Measurements from ENCODE around the gene OR2B3.
"Not testable (repeated sequence)": the region's sequence is repeated elsewhere in the genome, so short reads cannot be mapped to it uniquely, and the experiment has no call there.

OR2B3 gene

GRCh38 chr6:29087213-29087612 lies at the start of gene OR2B3:
Gene OR2B3 (minus strand): TSS chr6:29087313. CDS start chr6:29087248, 65 bp downstream.
- Histone ChIP-seq H3K4me3 (no peak within 1 kb of the TSS), H3K4me1 (no peaks in the 10 kb centered on the region), H3K27me3 (no peaks in the 10 kb centered on the region), H3K4me2 (no peak within 1 kb of the TSS), H3K9ac (no peak within 1 kb of the TSS), H3K9me3 (no peaks in the 10 kb centered on the region), H3K36me3 (no peaks in the 10 kb centered on the region), H3K27ac (no peak within 1 kb of the TSS), H4K20me1 (no peaks in the 10 kb centered on the region)
- TF ChIP-seq Cebpa-rat (IDR thresholded peaks at IDR 0.05): no peak

GRCh38 chr6:29131691-29132090 lies 44.6 kb upstream of the OR2B3 start:
- H3K4me3 ChIP-seq: no peak overlapping the region
- H3K27ac ChIP-seq: no peak overlapping the region
- no peak for TF ChIP-seq Cebpa-rat (IDR thresholded peaks at IDR 0.05)
- no peak overlapping the region for H3K4me2 ChIP-seq
- H3K4me1 ChIP-seq: no peaks in the 10 kb centered on the region
- no peaks in the 10 kb centered on the region for H4K20me1 ChIP-seq
- no peak overlapping the region for H3K9ac ChIP-seq
- H3K27me3 ChIP-seq: no peaks in the 10 kb centered on the region
- H3K36me3 ChIP-seq: no peaks in the 10 kb centered on the region
- H3K9me3 ChIP-seq: no peaks in the 10 kb centered on the region

GRCh38 chr6:29130644-29131043 lies 43.5 kb upstream of the OR2B3 start:
- Histone ChIP-seq H3K9me3 (no peaks in the 10 kb centered on the region), H3K4me1 (no peaks in the 10 kb centered on the region), H3K36me3 (no peaks in the 10 kb centered on the region), H3K27ac (no peak overlapping the region), H4K20me1 (no peaks in the 10 kb centered on the region), H3K9ac (no peak overlapping the region), H3K27me3 (no peaks in the 10 kb centered on the region), H3K4me2 (no peak overlapping the region), H3K4me3 (no peak overlapping the region)
- TF ChIP-seq Cebpa-rat (IDR thresholded peaks at IDR 0.05): no peak

GRCh38 chr6:29129326-29130012 lies 42.4 kb upstream of the OR2B3 start:
- H3K4me1 ChIP-seq: no peaks in the 10 kb centered on the region
- H4K20me1 ChIP-seq: no peaks in the 10 kb centered on the region
- H3K4me3 ChIP-seq: no peak overlapping the region
- H3K36me3 ChIP-seq: no peaks in the 10 kb centered on the region
- no peak overlapping the region for H3K27ac ChIP-seq
- no peak overlapping the region for H3K4me2 ChIP-seq
- H3K27me3 ChIP-seq: no peaks in the 10 kb centered on the region
- no peaks in the 10 kb centered on the region for H3K9me3 ChIP-seq
- no peak overlapping the region for H3K9ac ChIP-seq
- TF ChIP-seq Cebpa-rat (IDR thresholded peaks at IDR 0.05): no peak

- H3K4me1 ChIP-seq, H3K4me2 ChIP-seq, H4K20me1 ChIP-seq, H3K27me3 ChIP-seq, H3K36me3 ChIP-seq, H3K4me3 ChIP-seq, H3K9ac ChIP-seq, H3K27ac ChIP-seq, H3K9me3 ChIP-seq: not testable (repeated sequence)
Measured at GRCh38 chr6:29114964-29115363, 27.9 kb upstream of the OR2B3 start.

- no peaks in the 10 kb centered on the region for H3K27me3 ChIP-seq
Measured at GRCh38 chr6:29112135-29112534, 25.0 kb upstream of the OR2B3 start.

GRCh38 chr6:29107758-29108157 lies 20.6 kb upstream of the OR2B3 start, which contains the start of gene OR2J3:
Gene OR2J3 (plus strand): TSS chr6:29108058. CDS start chr6:29111891, 3,833 bp downstream.
- Histone ChIP-seq H3K4me2 (no peak within 1 kb of the TSS), H4K20me1 (no peaks in the 10 kb centered on the region), H3K27ac (no peak within 1 kb of the TSS), H3K27me3 (no peaks in the 10 kb centered on the region), H3K36me3 (no peaks in the 10 kb centered on the region), H3K9ac (no peak within 1 kb of the TSS), H3K9me3 (no peaks in the 10 kb centered on the region), H3K4me1 (no peaks in the 10 kb centered on the region), H3K4me3 (no peak within 1 kb of the TSS)
- TF ChIP-seq Cebpa-rat (IDR thresholded peaks at IDR 0.05): no peak

More at GRCh38 chr6:29112135-29112534, 25.0 kb upstream of the OR2B3 start:
- no peak overlapping the region for H3K4me3 ChIP-seq
- H3K36me3 ChIP-seq: no peaks in the 10 kb centered on the region
- no peak overlapping the region for H3K9ac ChIP-seq
- no peak overlapping the region for H3K4me2 ChIP-seq
- no peaks in the 10 kb centered on the region for H3K4me1 ChIP-seq
- no peak for TF ChIP-seq Cebpa-rat (IDR thresholded peaks at IDR 0.05)
- H4K20me1 ChIP-seq: no peaks in the 10 kb centered on the region
- no peak overlapping the region for H3K27ac ChIP-seq
- no peaks in the 10 kb centered on the region for H3K9me3 ChIP-seq

GRCh38 chr6:29099190-29099589 lies 12.1 kb upstream of the OR2B3 start, which contains the start of gene OR2J1:
Gene OR2J1 (plus strand): TSS chr6:29099490. CDS start chr6:29100943, 1,453 bp downstream.
- no peaks in the 10 kb centered on the region for H3K4me1 ChIP-seq
- no peaks in the 10 kb centered on the region for H3K27me3 ChIP-seq
- H3K4me2 ChIP-seq: no peak within 1 kb of the TSS
- H4K20me1 ChIP-seq: no peaks in the 10 kb centered on the region
- no peak within 1 kb of the TSS for H3K27ac ChIP-seq
- no peak for TF ChIP-seq Cebpa-rat (IDR thresholded peaks at IDR 0.05)
- H3K4me3 ChIP-seq: no peak within 1 kb of the TSS
- no peak within 1 kb of the TSS for H3K9ac ChIP-seq
- H3K9me3 ChIP-seq: no peaks in the 10 kb centered on the region
- no peaks in the 10 kb centered on the region for H3K36me3 ChIP-seq

- no peaks in the 10 kb centered on the region for H3K4me1 ChIP-seq
- H3K27me3 ChIP-seq: no peaks in the 10 kb centered on the region
- no peak overlapping the region for H3K4me2 ChIP-seq
- H4K20me1 ChIP-seq: no peaks in the 10 kb centered on the region
- H3K4me3 ChIP-seq: no peak overlapping the region
- TF ChIP-seq Cebpa-rat (IDR thresholded peaks at IDR 0.05): no peak
- H3K9ac ChIP-seq: no peak overlapping the region
- H3K27ac ChIP-seq: no peak overlapping the region
- no peaks in the 10 kb centered on the region for H3K36me3 ChIP-seq
- H3K9me3 ChIP-seq: no peaks in the 10 kb centered on the region
Measured at GRCh38 chr6:29097803-29098202, 10.7 kb upstream of the OR2B3 start.

- no peak for TF ChIP-seq Cebpa-rat (IDR thresholded peaks at IDR 0.05)
- H3K27ac ChIP-seq: no peak overlapping the region
- H3K27me3 ChIP-seq: no peaks in the 10 kb centered on the region
- H3K9ac ChIP-seq: no peak overlapping the region
- no peaks in the 10 kb centered on the region for H3K36me3 ChIP-seq
- H3K9me3 ChIP-seq: no peaks in the 10 kb centered on the region
- no peak overlapping the region for H3K4me2 ChIP-seq
- no peaks in the 10 kb centered on the region for H4K20me1 ChIP-seq
- no peak overlapping the region for H3K4me3 ChIP-seq
- H3K4me1 ChIP-seq: no peaks in the 10 kb centered on the region
Measured at GRCh38 chr6:29092957-29093356, 5.8 kb upstream of the OR2B3 start.

GRCh38 chr6:29082457-29082856 lies 4.7 kb downstream of the OR2B3 start:
- H3K36me3 ChIP-seq: no peaks in the 10 kb centered on the region
- H3K4me2 ChIP-seq: no peak overlapping the region
- H3K4me1 ChIP-seq: no peaks in the 10 kb centered on the region
- H3K4me3 ChIP-seq: no peak overlapping the region
- H3K27ac ChIP-seq: no peak overlapping the region
- H3K9ac ChIP-seq: no peak overlapping the region
- H3K27me3 ChIP-seq: no peaks in the 10 kb centered on the region
- H3K9me3 ChIP-seq: no peaks in the 10 kb centered on the region
- no peak for TF ChIP-seq Cebpa-rat (IDR thresholded peaks at IDR 0.05)
- no peaks in the 10 kb centered on the region for H4K20me1 ChIP-seq
